Duodenal mucosa (tissue), 2 donors: ENCODE measurements around the gene ITLN1.
"Not testable (repeated sequence)": the region's sequence is repeated elsewhere in the genome, so short reads cannot be mapped to it uniquely, and the experiment has no call there.

Source experiments
- H3K27ac ChIP-seq: one replicate; pipeline ENCODE4 v1.7.0; 2013; ENCODE audit warnings: low read depth, low read length
- H3K27me3 ChIP-seq, 2 donors: one replicate each; pipeline ENCODE4 v1.7.0; 2013; ENCODE audit warnings: low read length in 2 of 2, control low read depth in 1 of 2; ENCODE audit not compliant: insufficient read depth in 2 of 2, control insufficient read depth in 1 of 2
- H3K36me3 ChIP-seq, 2 donors: one replicate each; pipeline ENCODE4 v1.7.0; 2013; ENCODE audit warnings: low read length in 2 of 2, control low read depth in 1 of 2; ENCODE audit not compliant: insufficient read depth in 2 of 2, control insufficient read depth in 1 of 2
- H3K4me1 ChIP-seq, 2 donors: one replicate each; pipeline ENCODE4 v1.7.0; 2013; ENCODE audit warnings: low read length in 2 of 2, control low read depth in 1 of 2; ENCODE audit not compliant: insufficient read depth in 2 of 2, control insufficient read depth in 1 of 2
- H3K4me3 ChIP-seq, 2 donors: one replicate each; pipeline ENCODE4 v1.7.0; 2013; ENCODE audit warnings: low read length in 2 of 2, low read depth in 1 of 2
- H3K9ac ChIP-seq, 2 donors: one replicate each; pipeline ENCODE4 v1.7.0; 2013; ENCODE audit warnings: low read length in 2 of 2, low read depth in 1 of 2
- H3K9me3 ChIP-seq, 2 donors: one replicate each; pipeline ENCODE4 v1.7.0; 2013; ENCODE audit warnings: low read length in 2 of 2, control low read depth in 1 of 2; ENCODE audit not compliant: control insufficient read depth in 1 of 2

Gene ITLN1

DNA sequence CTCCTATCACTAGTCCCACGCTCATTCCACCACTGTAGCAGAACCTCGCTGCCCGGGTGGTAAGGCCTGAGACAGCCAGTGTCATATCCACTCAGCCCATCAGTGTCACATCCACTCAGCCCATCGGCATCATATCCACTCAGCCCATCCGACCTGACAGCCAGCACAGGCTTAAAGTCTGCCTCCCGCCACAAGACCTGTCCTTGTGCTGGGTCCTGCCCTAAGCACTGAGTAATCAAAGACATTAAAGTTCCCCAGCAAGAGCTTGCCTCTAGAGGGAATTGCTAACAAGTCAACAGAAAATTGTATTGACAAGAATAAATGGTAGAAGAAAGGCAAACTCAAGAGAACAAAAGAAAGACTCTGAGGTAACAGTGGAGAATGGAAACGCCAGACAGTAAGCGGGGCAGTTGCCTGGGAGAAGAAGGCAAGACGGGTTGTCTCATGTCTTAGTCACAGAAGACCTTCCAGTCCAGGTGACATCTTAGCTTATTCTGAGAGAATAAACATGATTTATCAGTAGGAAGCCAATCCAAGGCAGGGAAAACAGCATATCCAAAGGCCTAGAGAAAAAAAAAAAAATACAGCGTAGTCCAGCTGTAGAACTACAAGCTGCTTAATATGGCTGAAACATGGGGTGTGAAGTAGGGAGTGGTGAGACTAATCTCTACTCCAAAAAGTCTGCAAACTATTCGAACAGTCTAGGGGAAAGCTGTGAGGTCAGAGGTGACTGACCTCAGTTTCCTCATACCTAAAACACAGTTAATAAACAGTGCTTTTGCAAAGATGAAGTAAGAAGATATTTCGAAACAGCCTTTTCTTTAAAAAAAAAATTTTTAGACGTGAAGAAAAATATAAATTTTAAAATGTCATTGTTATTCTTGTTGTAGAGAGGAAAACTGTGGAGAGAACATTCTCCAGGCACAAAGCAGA lies 1.1 kb downstream of the ITLN1 start:
- Histone ChIP-seq H3K27ac (no peak overlapping the region), H3K36me3 (no peaks in the 10 kb centered on the region), H3K9ac (no peak overlapping the region), H3K9me3 (no peaks in the 10 kb centered on the region), H3K27me3 (no peaks in the 10 kb centered on the region), H3K4me3 (no peak overlapping the region), H3K4me1 (no peaks in the 10 kb centered on the region)

DNA sequence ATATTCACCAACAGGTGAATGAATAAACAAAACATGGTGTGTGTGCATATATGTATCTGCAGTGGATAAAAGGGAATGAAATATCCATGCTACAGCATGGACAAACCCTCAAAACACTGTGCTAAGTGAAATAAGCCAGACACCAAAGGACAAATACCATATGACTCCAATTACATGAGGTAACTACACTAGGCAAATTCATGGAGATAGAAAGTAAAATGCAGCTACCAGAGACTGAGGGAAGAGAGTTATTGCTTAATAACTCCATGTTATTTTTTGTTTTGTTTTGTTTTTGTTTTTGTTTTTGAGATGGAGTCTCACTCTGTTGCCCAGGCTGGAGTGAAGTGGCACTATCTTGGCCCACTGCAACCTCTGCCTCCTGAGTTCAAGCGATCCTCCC lies 2.4 kb downstream of the ITLN1 start:
- Histone ChIP-seq H3K36me3 (no peaks in the 10 kb centered on the region), H3K4me1 (no peaks in the 10 kb centered on the region), H3K9ac (no peak overlapping the region), H3K27me3 (no peaks in the 10 kb centered on the region), H3K27ac (no peak overlapping the region), H3K9me3 (no peaks in the 10 kb centered on the region), H3K4me3 (no peak overlapping the region)

DNA sequence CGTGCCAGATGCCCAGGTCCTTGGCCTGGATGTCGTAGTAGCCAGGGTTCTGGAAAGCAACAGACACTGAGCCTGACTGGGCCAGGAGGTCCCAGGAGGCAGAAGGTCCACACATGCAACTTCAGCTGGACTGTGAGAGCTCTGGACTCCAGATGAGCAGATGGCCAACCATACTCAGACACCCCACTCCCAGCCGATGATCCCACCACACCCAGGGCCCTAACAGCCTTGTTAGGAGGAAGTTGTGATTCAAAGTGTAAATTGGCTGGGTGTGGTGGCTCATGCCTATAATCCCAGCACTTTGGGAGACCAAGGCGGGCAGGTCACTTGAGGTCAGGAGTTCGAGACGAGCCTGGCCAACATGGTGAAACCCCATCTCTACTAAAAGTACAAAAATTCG lies 3.7 kb downstream of the ITLN1 start:
- H3K9me3 ChIP-seq, H3K9ac ChIP-seq: not testable (repeated sequence)

DNA sequence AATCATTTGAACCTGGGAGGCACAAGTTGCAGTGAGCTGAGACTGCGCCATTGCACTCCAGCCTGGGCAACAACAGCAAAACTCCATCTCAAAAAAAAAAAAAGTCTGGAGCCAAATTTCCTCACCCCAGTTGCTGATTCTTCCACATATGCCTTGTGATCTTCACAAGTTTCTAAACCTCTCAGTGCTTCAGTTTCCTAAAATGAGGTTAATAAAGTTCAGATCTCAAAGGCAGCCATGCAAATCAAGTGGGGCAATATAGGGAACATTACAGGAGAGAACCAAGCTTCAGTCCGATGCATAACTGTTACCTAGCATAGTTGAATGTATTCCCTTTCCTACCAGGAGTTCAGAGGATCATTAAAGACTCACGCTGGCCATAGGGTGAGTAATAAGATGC lies 4.8 kb downstream of the ITLN1 start:
- H3K4me1 ChIP-seq = no peaks in the 10 kb centered on the region
- no peaks in the 10 kb centered on the region for H3K27me3 ChIP-seq
- H3K27ac ChIP-seq = no peak overlapping the region
- H3K36me3 ChIP-seq = no peaks in the 10 kb centered on the region
- H3K9ac ChIP-seq = no peak overlapping the region
- no peak overlapping the region for H3K4me3 ChIP-seq
- no peaks in the 10 kb centered on the region for H3K9me3 ChIP-seq

More for the DNA sequence above, 3.7 kb downstream of the ITLN1 start:
- not testable (repeated sequence) for H3K36me3 ChIP-seq, H3K27me3 ChIP-seq, H3K27ac ChIP-seq, H3K4me3 ChIP-seq, H3K4me1 ChIP-seq

DNA sequence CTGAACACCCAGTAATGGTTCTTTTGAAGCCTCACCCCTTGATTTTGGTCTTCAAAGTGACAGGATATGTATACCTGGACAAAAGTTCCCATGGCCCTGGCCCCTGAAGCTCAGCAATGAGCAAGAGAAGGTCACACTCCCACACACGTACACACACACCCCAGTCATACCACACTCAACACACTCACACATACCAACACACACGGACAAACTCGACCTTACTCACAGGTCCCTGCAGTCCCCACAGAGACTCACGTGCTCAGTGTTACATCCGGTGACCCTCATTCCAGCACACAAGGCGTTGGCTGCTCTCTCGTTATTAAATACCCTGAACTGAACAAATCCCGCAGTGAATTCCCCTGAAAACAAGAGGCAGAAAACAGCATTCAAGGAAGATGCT lies 5.9 kb downstream of the ITLN1 start:
- Histone ChIP-seq H3K4me1 (no peaks in the 10 kb centered on the region), H3K9me3 (no peaks in the 10 kb centered on the region), H3K36me3 (no peaks in the 10 kb centered on the region), H3K4me3 (no peak overlapping the region), H3K9ac (no peak overlapping the region), H3K27me3 (no peaks in the 10 kb centered on the region), H3K27ac (no peak overlapping the region)

DNA sequence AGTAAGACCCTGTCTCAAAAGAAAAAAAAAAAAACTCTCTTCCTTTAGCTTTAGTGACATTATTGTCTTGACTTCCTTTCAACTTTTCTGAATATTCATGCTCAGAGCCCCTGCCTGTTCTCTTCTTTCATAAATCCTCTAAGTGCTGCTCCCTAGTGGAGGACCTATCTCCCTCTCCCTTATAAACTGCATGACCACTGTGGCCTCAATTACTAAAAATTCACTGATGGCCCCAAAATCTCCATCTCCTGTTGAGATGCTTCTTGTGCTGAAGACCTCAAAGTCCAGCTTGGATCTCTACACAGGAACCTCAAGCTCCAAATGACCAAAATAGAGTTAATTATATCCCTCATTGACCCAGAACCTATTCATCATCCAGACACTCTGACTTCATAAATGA lies 7.8 kb downstream of the ITLN1 start:
- no peaks in the 10 kb centered on the region for H3K4me1 ChIP-seq
- no peaks in the 10 kb centered on the region for H3K9me3 ChIP-seq
- no peaks in the 10 kb centered on the region for H3K27me3 ChIP-seq
- H3K4me3 ChIP-seq = no peak overlapping the region
- H3K36me3 ChIP-seq = no peaks in the 10 kb centered on the region
- no peak overlapping the region for H3K27ac ChIP-seq
- no peak overlapping the region for H3K9ac ChIP-seq

DNA sequence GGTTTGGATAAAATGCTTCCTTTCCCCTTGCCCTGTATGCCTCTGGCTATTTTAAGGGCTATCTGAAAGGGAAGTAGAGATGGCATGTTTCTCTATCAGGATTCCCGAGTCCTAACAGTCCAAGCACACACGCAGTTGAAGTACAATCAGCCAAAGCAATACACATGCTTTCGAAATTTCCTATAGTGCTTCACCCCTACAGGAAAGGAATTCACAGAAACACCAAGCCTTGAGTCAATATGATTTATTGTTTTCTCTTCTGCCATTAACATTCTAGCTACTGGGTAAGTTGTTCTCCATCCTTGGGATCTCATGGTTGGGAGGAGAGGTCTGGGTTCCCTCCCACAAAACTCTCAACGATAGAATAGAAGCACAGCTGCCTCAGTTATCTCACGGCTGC lies 8.7 kb downstream of the ITLN1 start:
- Histone ChIP-seq H3K36me3 (no peaks in the 10 kb centered on the region), H3K27ac (no peak overlapping the region), H3K4me1 (no peaks in the 10 kb centered on the region), H3K9me3 (no peaks in the 10 kb centered on the region), H3K4me3 (no peak overlapping the region), H3K9ac (no peak overlapping the region), H3K27me3 (no peaks in the 10 kb centered on the region)

DNA sequence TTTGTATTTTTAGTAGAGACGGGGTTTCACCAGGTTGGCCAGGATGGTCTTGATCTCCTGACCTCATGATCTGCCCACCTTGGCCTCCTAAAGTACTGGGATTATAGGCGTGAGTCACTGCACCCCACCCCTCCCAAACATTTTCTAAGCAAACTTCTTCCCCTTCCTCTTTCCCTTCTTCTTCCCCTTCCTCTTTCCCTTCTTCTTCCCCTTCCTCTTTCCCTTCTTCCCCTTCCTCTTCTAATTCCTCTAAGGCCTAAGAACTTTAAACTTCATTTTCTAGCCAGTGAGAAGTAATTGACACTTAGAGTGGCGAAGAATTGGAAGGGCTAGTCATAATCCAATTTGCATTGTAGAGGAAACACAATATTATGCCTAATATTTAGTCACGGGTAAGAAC lies 9.4 kb downstream of the ITLN1 start:
- not testable (repeated sequence) for H3K27me3 ChIP-seq, H3K27ac ChIP-seq, H3K9me3 ChIP-seq, H3K4me1 ChIP-seq, H3K4me3 ChIP-seq, H3K36me3 ChIP-seq, H3K9ac ChIP-seq

DNA sequence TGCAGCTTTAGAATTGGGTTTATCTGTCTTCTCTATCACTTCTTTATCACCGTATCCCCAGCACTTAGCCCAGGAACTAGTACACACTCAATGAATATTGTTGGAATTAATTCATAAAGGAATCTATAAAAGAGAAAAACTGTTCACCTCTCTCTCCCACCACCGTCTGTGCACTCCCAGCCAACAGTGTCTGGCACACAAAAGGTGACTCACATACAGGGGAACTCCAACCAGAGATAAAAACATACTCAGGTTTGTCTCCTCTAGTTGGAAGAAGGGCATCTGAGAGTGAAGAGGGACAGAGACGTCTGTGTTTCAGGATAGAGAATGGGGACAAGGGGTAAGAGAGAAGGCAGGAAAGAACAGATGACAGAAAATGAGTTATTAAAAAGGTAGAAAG lies 10.0 kb downstream of the ITLN1 start:
- no peak overlapping the region for H3K27ac ChIP-seq
- no peaks in the 10 kb centered on the region for H3K27me3 ChIP-seq
- H3K36me3 ChIP-seq = no peaks in the 10 kb centered on the region
- H3K9me3 ChIP-seq = no peaks in the 10 kb centered on the region
- H3K9ac ChIP-seq = no peak overlapping the region
- H3K4me1 ChIP-seq = no peaks in the 10 kb centered on the region
- no peak overlapping the region for H3K4me3 ChIP-seq

DNA sequence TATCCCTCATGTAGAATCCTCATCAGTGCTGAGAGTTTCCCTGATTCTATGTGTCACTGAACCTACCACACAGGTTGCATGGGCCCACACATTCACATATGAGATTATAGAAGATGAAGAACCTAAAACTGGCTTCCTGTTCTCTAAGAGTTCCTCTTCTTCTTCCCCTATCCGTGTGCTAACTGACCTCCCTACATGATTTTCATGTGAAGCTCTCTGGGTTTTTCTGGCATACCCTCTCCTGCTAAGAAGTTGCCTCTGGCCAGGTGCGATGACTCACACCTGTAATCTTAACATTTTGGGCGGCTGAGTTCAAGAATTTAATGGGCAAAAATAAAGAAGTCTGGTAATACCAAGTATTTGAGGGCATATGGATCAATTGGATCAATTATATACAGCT lies 16.8 kb downstream of the ITLN1 start:
- H3K9me3 ChIP-seq = no peaks in the 10 kb centered on the region
- H3K9ac ChIP-seq = no peak overlapping the region
- no peaks in the 10 kb centered on the region for H3K27me3 ChIP-seq
- no peak overlapping the region for H3K27ac ChIP-seq
- H3K36me3 ChIP-seq = no peaks in the 10 kb centered on the region
- H3K4me1 ChIP-seq = peaks cover 11 to 17% of the 10 kb centered on the region in 2 donors
- H3K4me3 ChIP-seq = no peak overlapping the region
